K562 treated with DMSO at 1 percent for 4 hours (cell line): ENCODE measurements around the gene PRAMEF27. TPM values are rescaled to one million over a fixed set of nuclear protein-coding genes. Genes with fewer than 3 reads are reported as not detected.

Experiments
- total RNA-seq: library from RNA; unstranded; fragments of 300-600 nt; gene quantifications from 2 replicates; pipeline ENCODE4 v1.2.3, GENCODE V29; 2022; ENCODE audit not compliant: insufficient read depth

The PRAMEF27 gene
- not detected in 2 replicates for total RNA-seq

GRCh38 chr1:13056475-13056874 is at the start of gene PRAMEF27:
TSS of gene PRAMEF27 (minus strand) at chr1:13056575. CDS start at chr1:13053659, 2,916 bp downstream.

DNA sequence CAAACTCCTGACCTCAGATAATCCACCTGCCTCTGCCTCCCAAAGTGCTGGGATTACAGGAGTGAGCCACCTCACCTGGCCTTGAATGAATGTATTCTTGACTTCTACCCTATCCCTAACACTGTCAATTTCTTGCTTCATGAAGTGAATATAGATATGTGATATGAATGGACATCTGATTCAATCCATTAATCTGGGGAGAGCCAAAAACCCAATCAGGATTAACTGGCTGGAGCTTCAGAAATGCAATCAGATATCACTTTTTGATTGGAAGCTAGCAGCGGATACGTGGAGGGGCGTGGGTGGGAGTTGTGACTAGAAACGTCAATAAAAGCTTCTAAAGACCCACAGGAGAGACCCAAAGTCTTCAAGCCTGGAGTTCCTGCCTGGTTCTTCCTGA is 14.1 kb upstream of the PRAMEF27 start, which contains the start of gene PRAMEF25:
PRAMEF25 (plus strand) TSS at position 301 of the 400 bp plus-strand sequence. CDS start 2,920 bp downstream, outside the sequence.

Other genes starting within 250 kb of the PRAMEF27 start
- gene PRAMEF11, start 225.2 kb downstream of the PRAMEF27 start, total RNA-seq = not detected in 2 replicates
- not detected in 2 replicates for gene HNRNPCL1, start 207.9 kb downstream of the PRAMEF27 start, total RNA-seq
- not detected in 2 replicates for gene PRAMEF2, start 199.5 kb downstream of the PRAMEF27 start, total RNA-seq
- not detected in 2 replicates for gene PRAMEF4, start 170.4 kb downstream of the PRAMEF27 start, total RNA-seq
- not detected in 2 replicates for gene PRAMEF10, start 158.3 kb downstream of the PRAMEF27 start, total RNA-seq
- not detected in 2 replicates for gene PRAMEF7, start 140.0 kb downstream of the PRAMEF27 start, total RNA-seq
- not detected in 2 replicates for gene PRAMEF6, start 109.0 kb downstream of the PRAMEF27 start, total RNA-seq
- gene HNRNPCL3, start 4.2 kb upstream of the PRAMEF27 start, total RNA-seq = not detected in 2 replicates
- not detected in 2 replicates for gene PRAMEF25, start 14.2 kb upstream of the PRAMEF27 start, total RNA-seq
- gene HNRNPCL2, start 60.3 kb upstream of the PRAMEF27 start, total RNA-seq = not detected in 2 replicates
- not detected in 2 replicates for gene PRAMEF26, start 99.4 kb upstream of the PRAMEF27 start, total RNA-seq
- not detected in 2 replicates for gene HNRNPCL4, start 109.1 kb upstream of the PRAMEF27 start, total RNA-seq
- gene PRAMEF9, start 115.3 kb upstream of the PRAMEF27 start, total RNA-seq = not detected in 2 replicates
- gene PRAMEF13, start 144.8 kb upstream of the PRAMEF27 start, total RNA-seq = not detected in 2 replicates
- gene PRAMEF18, start 169.6 kb upstream of the PRAMEF27 start, total RNA-seq = not detected in 2 replicates
- gene PRAMEF5, start 197.6 kb upstream of the PRAMEF27 start, total RNA-seq = not detected in 2 replicates
- gene PRAMEF8, start 228.6 kb upstream of the PRAMEF27 start, total RNA-seq = not detected in 2 replicates
- gene PRAMEF33, start 247.0 kb upstream of the PRAMEF27 start, total RNA-seq = not detected in 2 replicates